SK-N-SH (cell line): ENCODE data around the gene SPG7. TPM values are rescaled to one million over a fixed set of nuclear protein-coding genes. Genes with fewer than 3 reads are reported as not detected.

Experiments used
- CTCF ChIA-PET: fragments of 300-600, 350-600 bp; formaldehyde crosslinking; extraction: SDS; loops from one replicate; lab custom pipeline; 2021; lab: Yijun Ruan, JAX
- POLR2A ChIA-PET: fragments of 350-600 bp; sonication (Branson Sonifier 250); formaldehyde crosslinking; extraction: SDS; loops from one replicate; lab custom pipeline; 2020; ENCODE audit warnings: antibody characterized with exemption, inconsistent platforms; lab: Yijun Ruan, JAX
- DNase-seq: peaks from one replicate; pipeline ENCODE4 v3.0.0; 2012
- H2AFZ ChIP-seq: fragments of 200-600 bp; sonication (generic); 2 replicates; pipeline ENCODE4 v1.8.1; 2016; ENCODE audit warnings: antibody characterized with exemption, mild to moderate bottlenecking, low read depth
- H3F3A ChIP-seq: fragments of 200-600 bp; sonication (generic); replicated peaks from 2 replicates; pipeline ENCODE3; 2016; ENCODE audit warnings: antibody characterized with exemption, mild to moderate bottlenecking; ENCODE audit not compliant: insufficient read depth
- H3K27ac ChIP-seq, 2 experiments: fragments of 200-500 bp in 1 of 2; fragments of 200-600 bp in 1 of 2; sonication (Bioruptor generic) in 1 of 2; sonication (generic), shearing (Covaris generic) in 1 of 2; 2 replicates each; pipeline versions ENCODE4 v1.5.1 to v1.6.1; 2014 to 2016; ENCODE audit warnings: low read depth in 2 of 2, inconsistent platforms in 1 of 2, low read length in 1 of 2, mild to moderate bottlenecking in 1 of 2, mixed read lengths in 1 of 2
- H3K27me3 ChIP-seq: fragments of 200-600 bp; sonication (generic), shearing (Covaris generic); 2 replicates; pipeline ENCODE4 v1.6.1; 2016; ENCODE audit warnings: mixed run types; ENCODE audit not compliant: insufficient read depth
- H3K36me3 ChIP-seq, 2 experiments: fragments of 200-500 bp in 1 of 2; fragments of 200-600 bp in 1 of 2; sonication (Bioruptor generic) in 1 of 2; sonication (generic) in 1 of 2; replicated peaks in 1 of 2; 2 replicates each; pipeline versions ENCODE3 to v1.5.1; 2014 to 2016; ENCODE audit warnings: low read length in 1 of 2, mild to moderate bottlenecking in 1 of 2; ENCODE audit not compliant: insufficient read depth in 2 of 2, control insufficient read depth in 1 of 2
- H3K4me1 ChIP-seq, 2 experiments: fragments of 200-500 bp in 1 of 2; fragments of 200-600 bp in 1 of 2; sonication (Bioruptor generic) in 1 of 2; sonication (generic), shearing (Covaris generic) in 1 of 2; 2 replicates each; pipeline versions ENCODE4 v1.5.1 to v1.6.1; 2014 to 2016; ENCODE audit warnings: low read depth in 1 of 2, low read length in 1 of 2, mixed run types in 1 of 2; ENCODE audit not compliant: insufficient read depth in 2 of 2, control insufficient read depth in 1 of 2
- H3K4me2 ChIP-seq: fragments of 200-600 bp; sonication (generic), shearing (Covaris generic); 2 replicates; pipeline ENCODE4 v1.6.1; 2017; ENCODE audit warnings: mixed run types
- H3K4me3 ChIP-seq, 2 experiments: fragments of 200-500 bp in 1 of 2; fragments of 200-600 bp in 1 of 2; sonication (Bioruptor generic) in 1 of 2; sonication (generic), shearing (Covaris generic) in 1 of 2; 2 replicates each; pipeline versions ENCODE4 v1.5.1 to v1.8.1; 2014 to 2016; ENCODE audit warnings: low read depth in 2 of 2, inconsistent platforms in 1 of 2, low read length in 1 of 2, mild to moderate bottlenecking in 1 of 2, mixed read lengths in 1 of 2, moderate library complexity in 1 of 2
- H3K79me2 ChIP-seq: fragments of 200-600 bp; sonication (generic); 2 replicates; pipeline ENCODE4 v1.8.1; 2017; ENCODE audit warnings: mild to moderate bottlenecking; ENCODE audit not compliant: insufficient read depth
- H3K9ac ChIP-seq: fragments of 200-600 bp; sonication (generic); 2 replicates; pipeline ENCODE4 v1.6.1; 2017; ENCODE audit warnings: mixed run types
- H3K9me2 ChIP-seq: fragments of 200-600 bp; sonication (generic); 2 replicates; pipeline ENCODE4 v1.6.1; 2017; ENCODE audit warnings: mixed run types
- H3K9me3 ChIP-seq: fragments of 200-600 bp; sonication (generic); 2 replicates; pipeline ENCODE4 v1.6.1; 2017; ENCODE audit warnings: mixed run types, mild to moderate bottlenecking, moderate library complexity
- H4K20me1 ChIP-seq: fragments of 200-600 bp; sonication (generic); 2 replicates; pipeline ENCODE4 v1.6.1; 2017; ENCODE audit warnings: mild to moderate bottlenecking, mixed run types; ENCODE audit not compliant: insufficient read depth
- EZH2phosphoT487 ChIP-seq: fragments of 200-600 bp; sonication (generic); IDR thresholded peaks from 2 replicates; pipeline ENCODE4 v1.6.1; 2017; ENCODE audit warnings: low read depth, mixed run types, mild to moderate bottlenecking, antibody characterized with exemption, moderate library complexity, borderline replicate concordance
- GATA2 ChIP-seq: sonication (generic); formaldehyde crosslinking; IDR thresholded peaks from 2 replicates; pipeline ENCODE4 v1.5.0; 2020; ENCODE audit warnings: mild to moderate bottlenecking, missing genetic modification reagents
- MEF2A ChIP-seq: IDR thresholded peaks from 2 replicates; pipeline ENCODE4 v1.4.0; 2012; ENCODE audit warnings: low read depth, borderline replicate concordance
- NRF1 ChIP-seq: IDR thresholded peaks from 2 replicates; pipeline ENCODE4 v1.6.1; 2012; ENCODE audit warnings: low read depth, mild to moderate bottlenecking, low read length
- POLR2AphosphoS5 ChIP-seq: IDR thresholded peaks from 2 replicates; pipeline ENCODE4 v1.6.1; 2012; ENCODE audit warnings: low read depth, low read length
- RAD21 ChIP-seq: IDR thresholded peaks from 2 replicates; pipeline ENCODE4 v1.6.1; 2012; ENCODE audit warnings: mild to moderate bottlenecking, low read length
- REST ChIP-seq: IDR thresholded peaks from 2 replicates; pipeline ENCODE4 v1.6.1; 2012; ENCODE audit warnings: mild to moderate bottlenecking, low read depth, low read length, moderate library complexity
- RXRA ChIP-seq: IDR thresholded peaks from 2 replicates; pipeline ENCODE4 v1.4.0; 2012; ENCODE audit warnings: low read depth, mild to moderate bottlenecking, borderline replicate concordance
- WGBS: methylation state at CpG from one replicate; pipeline ENCODE4 v1.1.6; 2017; ENCODE audit warnings: low lambda C conversion rate; 5-methylcytosine and 5-hydroxymethylcytosine counted together
- polyA plus RNA-seq, 3 experiments: library from polyadenylated mRNA; depleted of rRNA; stranded (reverse); fragments of >200 nt; gene quantifications; 2 replicates each; pipeline ENCODE4 v1.2.3, GENCODE V29; 2012

SPG7 gene
- polyA plus RNA-seq, 1 of the 3 experiments (the other 2 are of a cell fraction) = 100 TPM

GRCh38 chr16:89584768-89585549 is 76.8 kb downstream of the SPG7 start (continued):
- TF ChIP-seq REST = no peak
- TF ChIP-seq MEF2A = no peak
- TF ChIP-seq RAD21 = no peak

GRCh38 chr16:89586218-89586617 is 78.0 kb downstream of the SPG7 start:
- DNase-seq = peak; percentile 35
- Histone ChIP-seq H3K36me3 (no peaks in the 10 kb centered on the region), H3K4me2 (no peak overlapping the region), H3K4me1 (peaks cover 5 to 12% of the 10 kb centered on the region in 2 experiments; a peak in 3 of 4 replicates), H4K20me1 (no peaks in the 10 kb centered on the region), H3K9me2 (no peaks in the 10 kb centered on the region), H3F3A (peaks cover 4% of the 10 kb centered on the region), H3K27ac (no peak overlapping the region), H3K79me2 (no peaks in the 10 kb centered on the region), H3K4me3 (no peak overlapping the region), H3K9ac (no peak overlapping the region), H3K27me3 (no peaks in the 10 kb centered on the region), H2AFZ (no peak overlapping the region), H3K9me3 (no peaks in the 10 kb centered on the region)
- WGBS = no CpG with 5 or more reads among the region's 7 CpGs
- TF ChIP-seq NRF1 (no peak), POLR2AphosphoS5 (no peak), REST (no peak), RXRA (no peak), GATA2 (CRISPR knock-in tag) (no peak), EZH2phosphoT487 (no peak)
- CTCF ChIA-PET = no interaction called here
- POLR2A ChIA-PET = no interaction called here
